Endothelial cell of umbilical vein (primary cell): Measurements from ENCODE around the gene CTSH. TPM values are rescaled to one million over a fixed set of nuclear protein-coding genes. Genes with fewer than 3 reads are reported as not detected.

Experiments used
- BruUV-seq: library from RNA; stranded (reverse); fragments of 400-500 nt; replicated peaks from 2 replicates; lab custom pipeline; 2021; lab: Mats Ljungman, UMichigan
- CTCF ChIA-PET: fragments of 300-600, 350-600 bp; sonication (Branson Sonifier 250); formaldehyde crosslinking; loops from one replicate; lab custom pipeline; 2021; ENCODE audit warnings: antibody characterized with exemption, inconsistent platforms; lab: Charles Lee
- POLR2A ChIA-PET: fragments of 300-600, 350-600 bp; sonication (Branson Sonifier 250); formaldehyde crosslinking; loops from one replicate; lab custom pipeline; 2021; ENCODE audit warnings: antibody characterized with exemption, inconsistent platforms; lab: Charles Lee
- DNase-seq: peaks from one replicate; pipeline ENCODE4 v3.0.0-alpha.2; 2011; ENCODE audit warnings: low read depth, low spot score
- FAIRE-seq: peaks from 2 replicates; lab custom pipeline; 2011; peaks lifted over from hg19 to GRCh38; lab: Jason Lieb, UNC
- H2AFZ ChIP-seq: 2 replicates; pipeline ENCODE4 v1.6.0; 2012; ENCODE audit warnings: low read depth, low read length, control low read depth, inconsistent platforms
- H3K27ac ChIP-seq: 2 replicates; pipeline ENCODE4 v1.5.1; 2011; ENCODE audit warnings: low read depth, mild to moderate bottlenecking, control low read depth, low read length, moderate library complexity; ENCODE audit not compliant: insufficient read depth
- H3K27me3 ChIP-seq, 2 experiments: 2 replicates each; pipeline versions ENCODE4 v1.6.0 to v1.6.1; 2011; ENCODE audit warnings: low read length in 2 of 2, mixed read lengths in 1 of 2; ENCODE audit not compliant: control insufficient read depth in 2 of 2, insufficient read depth in 2 of 2
- H3K36me3 ChIP-seq, 2 experiments: 2 replicates in 1 of 2; 3 replicates in 1 of 2; pipeline ENCODE4 v1.5.1; 2011; ENCODE audit warnings: low read length in 2 of 2, mild to moderate bottlenecking in 1 of 2, moderate library complexity in 1 of 2; ENCODE audit not compliant: control insufficient read depth in 2 of 2, insufficient read depth in 2 of 2; ENCODE audit errors: extremely low read depth in 1 of 2
- H3K4me1 ChIP-seq: 3 replicates; pipeline ENCODE4 v1.5.1; 2011; ENCODE audit warnings: mild to moderate bottlenecking, low read length; ENCODE audit not compliant: control insufficient read depth, insufficient read depth; ENCODE audit errors: extremely low read depth
- H3K4me2 ChIP-seq: 2 replicates; pipeline ENCODE4 v1.6.1; 2011; ENCODE audit warnings: low read length, control low read depth, mixed read lengths; ENCODE audit not compliant: insufficient read depth
- H3K4me3 ChIP-seq, 3 experiments: fragments of 200-600 bp in 1 of 3; sonication (generic), shearing (Covaris generic) in 1 of 3; replicated peaks in 1 of 3; 2 replicates each; pipeline ENCODE4 v1.5.1; 2011 to 2016; ENCODE audit warnings: control low read depth in 3 of 3, low read length in 3 of 3, mild to moderate bottlenecking in 2 of 3, inconsistent platforms in 1 of 3, low read depth in 1 of 3, moderate library complexity in 1 of 3; ENCODE audit not compliant: insufficient read depth in 1 of 3
- H3K79me2 ChIP-seq: 2 replicates; pipeline ENCODE4 v1.6.0; 2012; ENCODE audit warnings: low read length, inconsistent platforms; ENCODE audit not compliant: control insufficient read depth, insufficient read depth
- H3K9ac ChIP-seq: replicated peaks from 2 replicates; pipeline ENCODE3; 2011; ENCODE audit warnings: low read length, control low read depth; ENCODE audit not compliant: insufficient read depth; ENCODE audit errors: extremely low read depth
- H3K9me1 ChIP-seq: replicated peaks from 3 replicates; pipeline ENCODE4 v1.6.0; 2011; ENCODE audit warnings: mild to moderate bottlenecking, low read length; ENCODE audit not compliant: control insufficient read depth, insufficient read depth; ENCODE audit errors: extremely low read depth
- H3K9me3 ChIP-seq: replicated peaks from 2 replicates; pipeline ENCODE4 v1.5.1; 2012; ENCODE audit warnings: low read length, inconsistent platforms; ENCODE audit not compliant: control insufficient read depth, insufficient read depth
- H4K20me1 ChIP-seq: replicated peaks from 2 replicates; pipeline ENCODE3; 2011; ENCODE audit warnings: mild to moderate bottlenecking, low read length; ENCODE audit not compliant: control insufficient read depth, insufficient read depth; ENCODE audit errors: extremely low read depth
- EZH2 ChIP-seq: IDR thresholded peaks from 2 replicates; pipeline ENCODE4 v1.6.1; 2012; ENCODE audit warnings: borderline replicate concordance, low read depth, mild to moderate bottlenecking, moderate library complexity, low read length, inconsistent platforms; ENCODE audit not compliant: severe bottlenecking
- FOS ChIP-seq: IDR thresholded peaks from 2 replicates; pipeline ENCODE4 v1.6.1; 2011; ENCODE audit warnings: mild to moderate bottlenecking, low read length, moderate library complexity, borderline replicate concordance; ENCODE audit not compliant: insufficient read depth
- GATA2 ChIP-seq: IDR thresholded peaks from 2 replicates; pipeline ENCODE4 v1.7.0; 2011; ENCODE audit warnings: low read depth, mild to moderate bottlenecking, moderate library complexity, mixed read lengths, low read length; ENCODE audit not compliant: insufficient read length, insufficient read depth
- JUN ChIP-seq: IDR thresholded peaks from 2 replicates; pipeline ENCODE4 v1.6.1; 2011; ENCODE audit warnings: borderline replicate concordance, low read depth; ENCODE audit not compliant: insufficient read length, insufficient read depth
- MYC ChIP-seq: IDR thresholded peaks from one replicate; pipeline ENCODE4 v1.6.1; 2011; ENCODE audit warnings: mild to moderate bottlenecking, low read depth, low read length
- POLR2A ChIP-seq: IDR thresholded peaks from 2 replicates; pipeline ENCODE4 v1.6.1; 2012; ENCODE audit warnings: low read depth, mild to moderate bottlenecking, control low read depth, low read length
- POLR2AphosphoS5 ChIP-seq: IDR thresholded peaks from 2 replicates; pipeline ENCODE4 v1.6.1; 2012; ENCODE audit warnings: low read depth, mild to moderate bottlenecking, control low read depth, low read length, moderate library complexity; ENCODE audit not compliant: insufficient read depth
- dilution Hi-C: fragments of 300-500 bp; cut with MboI; formaldehyde crosslinking; loops from one replicate; pipeline ENCODE4 v1.15.0; 2019; ENCODE audit warnings: low sequenced_read_pairs; ENCODE audit not compliant: extremely low pct_ligation_motif_present
- intact Hi-C: fragments of 100-400 bp; cut with micrococcal nuclease; formaldehyde crosslinking; loops from one replicate; pipeline ENCODE4 v1.10.0; 2022
- polyA plus RNA-seq, 4 experiments: library from polyadenylated mRNA; depleted of rRNA in 3 of 4; stranded (reverse) in 3 of 4; unstranded in 1 of 4; fragments of >200 nt; gene quantifications; 2 replicates each; pipeline versions ENCODE4 v1.2.1 to v1.2.3, GENCODE V29; 2011 to 2012; ENCODE audit warnings: missing spikeins in 1 of 4
- total RNA-seq: library from RNA; stranded (reverse); gene quantifications from 2 replicates; pipeline ENCODE4 v1.2.3, GENCODE V29; 2021
- TF ChIP-seq, protein P1 (sequence below): IDR thresholded peaks from 2 replicates; pipeline ENCODE4 v1.6.1; 2011; ENCODE audit not compliant: insufficient read depth, insufficient read length
- TF ChIP-seq, protein P2 (sequence below), 2 donors: IDR thresholded peaks; 1 replicate in 1 of 2; 2 replicates in 1 of 2; pipeline ENCODE4 v1.5.1; 2011; ENCODE audit warnings: low read length in 2 of 2, mild to moderate bottlenecking in 2 of 2, moderate library complexity in 2 of 2, control low read depth in 1 of 2, inconsistent platforms in 1 of 2, low read depth in 1 of 2; ENCODE audit not compliant: insufficient read depth in 1 of 2; ENCODE audit errors: extremely low read depth in 1 of 2

The CTSH gene
- total and polyA plus RNA-seq, 2 donors (not counting 3 experiments of a cell fraction or from before 2014, with no cell fraction given) = 7.0 to 7.4 TPM

DNA sequence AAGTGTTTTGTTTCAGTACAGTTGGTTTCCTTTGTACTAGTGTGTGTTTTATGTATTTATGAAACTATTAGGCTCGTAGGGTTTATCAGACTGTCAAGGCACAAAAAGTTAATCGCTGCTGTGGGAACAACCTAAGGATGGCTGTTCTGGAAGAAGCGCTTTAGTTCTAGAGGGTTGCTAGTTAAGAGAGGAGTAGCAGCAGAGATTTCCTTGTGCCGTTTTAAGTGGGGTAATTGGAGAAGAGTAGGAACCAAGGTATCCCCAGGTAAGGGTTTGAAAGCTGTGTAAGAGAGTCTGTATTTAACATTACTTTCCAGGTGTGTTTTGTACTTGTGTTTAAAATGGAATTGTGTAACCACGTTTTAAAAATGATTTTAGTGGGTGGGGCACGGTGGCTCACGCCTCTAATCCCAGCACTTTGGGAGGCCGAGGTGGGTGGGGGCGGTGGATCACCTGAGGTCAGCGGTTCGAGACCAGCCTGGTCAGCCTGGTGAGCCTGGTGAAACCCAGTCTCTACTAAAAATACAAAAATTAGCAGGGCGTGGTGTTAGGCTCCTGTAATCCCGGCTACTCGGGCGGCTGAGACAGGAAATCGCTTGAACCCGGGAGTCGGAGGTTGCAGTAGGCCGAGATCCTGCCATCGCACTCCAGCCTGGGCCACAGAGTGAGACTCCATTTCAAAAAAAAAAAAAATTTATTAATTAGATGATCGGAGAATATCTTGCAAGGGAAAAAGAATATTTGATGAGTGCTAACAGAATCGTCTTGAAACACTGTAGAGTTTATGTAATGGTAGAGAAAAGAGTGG is 69.5 kb downstream of the CTSH start:
- H3K4me3 ChIP-seq = peak overlapping the region; percentile 83 to 97 (median 91)
- no TSS peak for BruUV-seq
- POLR2A ChIA-PET = no interaction called here
- H3K36me3 ChIP-seq = peaks cover 0 to 3% of the 10 kb centered on the region in 2 experiments
- dilution Hi-C loops = no loop called here
- H4K20me1 ChIP-seq = peaks cover 34% of the 10 kb centered on the region
- TF ChIP-seq MYC (no peak), FOS (no peak), GATA2 (no peak), POLR2AphosphoS5 (no peak), EZH2 (no peak), POLR2A (no peak), JUN (no peak)
- TF ChIP-seq, protein P1, sequence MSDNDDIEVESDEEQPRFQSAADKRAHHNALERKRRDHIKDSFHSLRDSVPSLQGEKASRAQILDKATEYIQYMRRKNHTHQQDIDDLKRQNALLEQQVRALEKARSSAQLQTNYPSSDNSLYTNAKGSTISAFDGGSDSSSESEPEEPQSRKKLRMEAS = no peak
- TF ChIP-seq, protein P2, sequence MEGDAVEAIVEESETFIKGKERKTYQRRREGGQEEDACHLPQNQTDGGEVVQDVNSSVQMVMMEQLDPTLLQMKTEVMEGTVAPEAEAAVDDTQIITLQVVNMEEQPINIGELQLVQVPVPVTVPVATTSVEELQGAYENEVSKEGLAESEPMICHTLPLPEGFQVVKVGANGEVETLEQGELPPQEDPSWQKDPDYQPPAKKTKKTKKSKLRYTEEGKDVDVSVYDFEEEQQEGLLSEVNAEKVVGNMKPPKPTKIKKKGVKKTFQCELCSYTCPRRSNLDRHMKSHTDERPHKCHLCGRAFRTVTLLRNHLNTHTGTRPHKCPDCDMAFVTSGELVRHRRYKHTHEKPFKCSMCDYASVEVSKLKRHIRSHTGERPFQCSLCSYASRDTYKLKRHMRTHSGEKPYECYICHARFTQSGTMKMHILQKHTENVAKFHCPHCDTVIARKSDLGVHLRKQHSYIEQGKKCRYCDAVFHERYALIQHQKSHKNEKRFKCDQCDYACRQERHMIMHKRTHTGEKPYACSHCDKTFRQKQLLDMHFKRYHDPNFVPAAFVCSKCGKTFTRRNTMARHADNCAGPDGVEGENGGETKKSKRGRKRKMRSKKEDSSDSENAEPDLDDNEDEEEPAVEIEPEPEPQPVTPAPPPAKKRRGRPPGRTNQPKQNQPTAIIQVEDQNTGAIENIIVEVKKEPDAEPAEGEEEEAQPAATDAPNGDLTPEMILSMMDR (IDR thresholded peaks at IDR 0.05; ENCODE audit: extremely low read depth in 1 of 2, insufficient read depth in 1 of 2, low read depth in 1 of 2, low read length in 2 of 2) = no peak
- H3K4me1 ChIP-seq = peaks cover 22% of the 10 kb centered on the region
- intact Hi-C loops = no loop called here
- H3K79me2 ChIP-seq = peaks cover 74% of the 10 kb centered on the region
- H3K9me3 ChIP-seq = no peaks in the 10 kb centered on the region
- H3K27me3 ChIP-seq = no peaks in the 10 kb centered on the region
- H3K9me1 ChIP-seq = no peaks in the 10 kb centered on the region
- peak overlapping the region; percentile 95 for H3K4me2 ChIP-seq
- no peak overlapping the region for H3K27ac ChIP-seq
- FAIRE-seq = no peak
- H3K9ac ChIP-seq = peak overlapping the region; percentile 97
- H2AFZ ChIP-seq = no peak overlapping the region
- CTCF ChIA-PET = interaction anchor here (0.9 kb wide), 1 partner anchor 15 kb away, joined by 3 read pairs; no protein-coding TSS in a partner anchor
- DNase-seq = no peak
